Ovary (tissue), 3 donors: ENCODE results near the gene CD2.

Source experiments
- POLR2A ChIP-seq: fragments of 450-650 bp; IDR thresholded peaks from one replicate; pipeline ENCODE4 v1.6.1; 2017; ENCODE audit warnings: antibody characterized with exemption, mild to moderate bottlenecking, moderate library complexity
- TF ChIP-seq, protein P1 (sequence below), 3 donors: fragments of 450-650 bp in 2 of 3; fragments of 200-600 bp in 1 of 3; IDR thresholded peaks; one replicate each; pipeline versions ENCODE4 v1.5.1 to v1.8.0; 2016 to 2022; ENCODE audit warnings: antibody characterized with exemption in 3 of 3, mild to moderate bottlenecking in 1 of 3
- donor health status: DM: no; HTN: no; CAD: no.

DNA sequence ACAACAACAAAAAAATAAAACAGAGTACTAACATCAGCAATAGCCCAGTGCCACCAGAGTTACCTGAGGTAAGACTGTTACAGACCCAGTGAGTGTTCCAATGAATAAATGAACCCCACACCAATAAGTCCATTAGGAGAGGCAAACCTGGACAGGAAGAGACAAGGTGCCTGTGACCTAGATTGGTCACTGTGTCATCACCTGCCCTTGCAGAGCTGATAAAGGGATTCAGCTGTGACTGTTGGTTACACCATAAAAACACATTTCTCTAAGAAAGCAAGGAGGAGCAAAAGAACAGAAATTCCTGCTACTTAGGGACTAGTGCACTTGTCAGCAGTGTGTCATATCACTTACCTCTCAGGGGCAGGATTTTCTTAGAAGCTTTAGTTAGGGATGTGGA is 37.5 kb downstream of the CD2 start:
- TF ChIP-seq, protein P1, sequence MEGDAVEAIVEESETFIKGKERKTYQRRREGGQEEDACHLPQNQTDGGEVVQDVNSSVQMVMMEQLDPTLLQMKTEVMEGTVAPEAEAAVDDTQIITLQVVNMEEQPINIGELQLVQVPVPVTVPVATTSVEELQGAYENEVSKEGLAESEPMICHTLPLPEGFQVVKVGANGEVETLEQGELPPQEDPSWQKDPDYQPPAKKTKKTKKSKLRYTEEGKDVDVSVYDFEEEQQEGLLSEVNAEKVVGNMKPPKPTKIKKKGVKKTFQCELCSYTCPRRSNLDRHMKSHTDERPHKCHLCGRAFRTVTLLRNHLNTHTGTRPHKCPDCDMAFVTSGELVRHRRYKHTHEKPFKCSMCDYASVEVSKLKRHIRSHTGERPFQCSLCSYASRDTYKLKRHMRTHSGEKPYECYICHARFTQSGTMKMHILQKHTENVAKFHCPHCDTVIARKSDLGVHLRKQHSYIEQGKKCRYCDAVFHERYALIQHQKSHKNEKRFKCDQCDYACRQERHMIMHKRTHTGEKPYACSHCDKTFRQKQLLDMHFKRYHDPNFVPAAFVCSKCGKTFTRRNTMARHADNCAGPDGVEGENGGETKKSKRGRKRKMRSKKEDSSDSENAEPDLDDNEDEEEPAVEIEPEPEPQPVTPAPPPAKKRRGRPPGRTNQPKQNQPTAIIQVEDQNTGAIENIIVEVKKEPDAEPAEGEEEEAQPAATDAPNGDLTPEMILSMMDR (IDR thresholded peaks at IDR 0.05), result no peak
- no peak for TF ChIP-seq POLR2A
